Smooth muscle cell (in vitro differentiated cells): ENCODE results near the gene USP6NL. TPM values are rescaled to one million over a fixed set of nuclear protein-coding genes. Genes with fewer than 3 reads are reported as not detected.

Experiments used
- DNase-seq: peaks from one replicate; lab custom pipeline; 2025; ENCODE audit not compliant: unreplicated experiment; lab: John Stamatoyannopoulos, UW
- H2AFZ ChIP-seq: fragments of 200-600 bp; sonication (generic); 2 replicates; pipeline ENCODE4 v1.6.0; 2016; ENCODE audit warnings: antibody characterized with exemption, low read depth, mild to moderate bottlenecking
- H3F3A ChIP-seq: fragments of 200-600 bp; sonication (generic); 2 replicates; pipeline ENCODE4 v1.6.0; 2017; ENCODE audit warnings: antibody characterized with exemption, low read depth
- H3K27ac ChIP-seq: fragments of 200-600 bp; sonication (generic); 2 replicates; pipeline ENCODE4 v1.5.1; 2016; ENCODE audit warnings: low read depth, mild to moderate bottlenecking
- H3K27me3 ChIP-seq: fragments of 200-600 bp; sonication (generic); 2 replicates; pipeline ENCODE4 v1.6.1; 2016; ENCODE audit warnings: low read depth, mild to moderate bottlenecking
- H3K36me3 ChIP-seq: fragments of 200-600 bp; sonication (generic); 2 replicates; pipeline ENCODE4 v1.5.1; 2016; ENCODE audit warnings: low read depth
- H3K4me1 ChIP-seq: fragments of 200-600 bp; sonication (generic); 2 replicates; pipeline ENCODE4 v1.5.1; 2016; ENCODE audit warnings: low read depth
- H3K4me2 ChIP-seq: fragments of 200-600 bp; sonication (generic); 2 replicates; pipeline ENCODE4 v1.6.0; 2016; ENCODE audit warnings: mild to moderate bottlenecking
- H3K4me3 ChIP-seq: fragments of 200-600 bp; sonication (generic); 2 replicates; pipeline ENCODE4 v1.5.1; 2016; ENCODE audit warnings: mild to moderate bottlenecking
- H3K79me2 ChIP-seq: fragments of 200-600 bp; sonication (generic); 2 replicates; pipeline ENCODE4 v1.6.0; 2016; ENCODE audit warnings: low read depth, mild to moderate bottlenecking
- H3K9ac ChIP-seq: fragments of 200-600 bp; sonication (generic); 2 replicates; pipeline ENCODE4 v1.6.0; 2016; ENCODE audit warnings: low read depth
- H3K9me3 ChIP-seq: fragments of 200-600 bp; sonication (generic); replicated peaks from 2 replicates; pipeline ENCODE4 v1.5.1; 2016; ENCODE audit warnings: low read depth
- H4K20me1 ChIP-seq: fragments of 200-600 bp; sonication (generic); 2 replicates; pipeline ENCODE4 v1.6.0; 2016; ENCODE audit warnings: low read depth
- WGBS: methylation state at CpG from one replicate; pipeline ENCODE4 v1.1.7; 2016; ENCODE audit warnings: low lambda C conversion rate; 5-methylcytosine and 5-hydroxymethylcytosine counted together
- polyA plus RNA-seq: library from polyadenylated mRNA; unstranded; fragments of >200 nt; fragmentation: Nextera tagmentation; extraction: Ambion mirVana; gene quantifications from 2 replicates; pipeline ENCODE4 v1.2.1, GENCODE V29; 2016
- total RNA-seq: library from RNA; depleted of rRNA; stranded (reverse); fragments of >200 nt; gene quantifications from 2 replicates; pipeline ENCODE4 v1.2.3, GENCODE V29; 2014
- TF ChIP-seq, protein P1 (sequence below): fragments of 200-600 bp; sonication (generic); IDR thresholded peaks from 2 replicates; pipeline ENCODE4 v1.5.1; 2017; ENCODE audit warnings: borderline replicate concordance, mild to moderate bottlenecking, antibody characterized with exemption; ENCODE audit not compliant: insufficient read depth, poor library complexity, severe bottlenecking

The USP6NL gene
- total and polyA plus RNA-seq, 2 experiments from 2014 or later, result 12.0 to 32.8 TPM

DNA sequence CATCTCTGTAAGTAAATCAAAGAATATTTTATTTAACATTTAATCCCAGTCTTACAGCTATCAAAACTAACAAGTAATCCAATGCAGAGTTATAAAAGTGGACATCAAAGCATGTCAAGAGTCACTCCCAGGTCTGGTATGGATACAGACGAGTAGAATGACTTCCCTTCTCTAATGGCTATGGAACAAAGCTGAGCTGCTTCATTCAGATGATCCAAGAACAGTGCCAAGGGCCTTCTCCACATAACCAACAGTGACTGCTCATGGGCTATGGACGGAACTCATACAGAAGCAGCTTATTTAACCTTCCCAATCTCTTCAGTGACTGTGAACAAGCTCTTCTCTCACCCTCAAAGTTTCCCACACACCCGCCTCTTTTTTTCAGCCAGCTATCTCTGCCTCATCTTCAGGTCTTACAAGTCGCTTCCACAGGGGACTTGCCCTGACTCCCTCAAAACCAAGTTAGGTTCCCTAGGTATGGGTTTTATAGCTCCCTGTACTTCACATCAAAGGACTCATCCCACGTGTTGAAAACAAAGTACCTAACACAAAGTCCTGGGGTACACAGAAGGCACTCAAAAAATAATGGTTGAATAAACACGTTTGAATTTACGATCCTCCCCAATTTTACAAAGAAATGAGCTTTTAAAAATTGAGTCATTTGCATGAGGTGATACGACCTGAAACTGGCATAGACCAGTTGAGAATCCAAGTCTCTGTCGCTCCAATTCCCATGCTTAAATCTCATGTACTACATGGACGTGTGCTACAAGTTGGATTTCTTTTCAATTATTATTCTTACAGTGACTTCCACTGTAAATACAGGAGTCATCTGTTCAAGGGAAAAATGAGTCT is 3.1 kb downstream of the USP6NL start:
- Histone ChIP-seq H3K27ac (peak overlapping the region; percentile 68), H3K4me3 (no peak overlapping the region), H3K36me3 (no peaks in the 10 kb centered on the region), H3F3A (peaks cover 28% of the 10 kb centered on the region), H3K27me3 (no peaks in the 10 kb centered on the region), H2AFZ (no peak overlapping the region), H3K79me2 (peaks cover 71% of the 10 kb centered on the region), H3K4me1 (peaks cover 24% of the 10 kb centered on the region), H3K9me3 (no peaks in the 10 kb centered on the region), H4K20me1 (peaks cover 67% of the 10 kb centered on the region), H3K4me2 (peak overlapping the region; percentile 95), H3K9ac (no peak overlapping the region)
- DNase-seq, result no peak
- WGBS, result 86% methylated on average over 10 of the region's 10 CpGs
- TF ChIP-seq, protein P1, sequence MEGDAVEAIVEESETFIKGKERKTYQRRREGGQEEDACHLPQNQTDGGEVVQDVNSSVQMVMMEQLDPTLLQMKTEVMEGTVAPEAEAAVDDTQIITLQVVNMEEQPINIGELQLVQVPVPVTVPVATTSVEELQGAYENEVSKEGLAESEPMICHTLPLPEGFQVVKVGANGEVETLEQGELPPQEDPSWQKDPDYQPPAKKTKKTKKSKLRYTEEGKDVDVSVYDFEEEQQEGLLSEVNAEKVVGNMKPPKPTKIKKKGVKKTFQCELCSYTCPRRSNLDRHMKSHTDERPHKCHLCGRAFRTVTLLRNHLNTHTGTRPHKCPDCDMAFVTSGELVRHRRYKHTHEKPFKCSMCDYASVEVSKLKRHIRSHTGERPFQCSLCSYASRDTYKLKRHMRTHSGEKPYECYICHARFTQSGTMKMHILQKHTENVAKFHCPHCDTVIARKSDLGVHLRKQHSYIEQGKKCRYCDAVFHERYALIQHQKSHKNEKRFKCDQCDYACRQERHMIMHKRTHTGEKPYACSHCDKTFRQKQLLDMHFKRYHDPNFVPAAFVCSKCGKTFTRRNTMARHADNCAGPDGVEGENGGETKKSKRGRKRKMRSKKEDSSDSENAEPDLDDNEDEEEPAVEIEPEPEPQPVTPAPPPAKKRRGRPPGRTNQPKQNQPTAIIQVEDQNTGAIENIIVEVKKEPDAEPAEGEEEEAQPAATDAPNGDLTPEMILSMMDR, result no peak

DNA sequence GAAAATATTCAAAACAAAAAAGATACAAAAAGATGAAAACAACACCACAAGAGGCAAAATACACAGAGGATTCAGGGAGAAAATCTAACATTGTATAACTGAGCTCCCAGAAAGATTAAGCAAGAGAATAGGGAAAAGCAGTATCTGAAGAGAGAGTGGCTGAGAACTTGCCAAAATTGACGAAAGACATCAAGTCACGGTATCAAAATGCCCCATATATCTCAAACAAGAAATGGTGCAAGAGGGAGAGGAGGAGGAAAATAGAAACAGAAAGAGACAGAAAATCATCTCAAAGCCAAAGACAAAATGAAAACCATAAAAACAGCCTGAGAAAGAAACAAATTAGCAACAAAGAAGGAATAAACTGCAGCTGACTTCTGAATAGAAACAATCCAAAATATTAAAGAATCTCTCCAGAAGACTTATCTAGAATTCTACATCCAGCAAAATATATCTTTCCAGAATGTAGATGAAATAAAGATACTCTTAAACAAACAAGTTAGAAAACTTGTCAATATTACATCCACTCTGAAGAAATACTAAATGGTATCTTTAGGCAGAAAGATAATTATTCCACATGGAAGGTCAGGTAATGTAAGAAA is 5.5 kb downstream of the USP6NL start:
- TF ChIP-seq, protein P1, result no peak
- H3F3A ChIP-seq, result peaks cover 20% of the 10 kb centered on the region
- no peaks in the 10 kb centered on the region for H3K36me3 ChIP-seq
- H3K4me2 ChIP-seq, result no peak overlapping the region
- H3K4me3 ChIP-seq, result no peak overlapping the region
- peaks cover 36% of the 10 kb centered on the region for H3K4me1 ChIP-seq
- H4K20me1 ChIP-seq, result peaks cover 91% of the 10 kb centered on the region
- DNase-seq, result no peak
- no peak overlapping the region for H3K9ac ChIP-seq
- H3K9me3 ChIP-seq, result no peaks in the 10 kb centered on the region
- H3K27me3 ChIP-seq, result no peaks in the 10 kb centered on the region
- H2AFZ ChIP-seq, result no peak overlapping the region
- 93% methylated on average over 2 of the region's 2 CpGs for WGBS
- no peak overlapping the region for H3K27ac ChIP-seq
- H3K79me2 ChIP-seq, result peaks cover 96% of the 10 kb centered on the region

DNA sequence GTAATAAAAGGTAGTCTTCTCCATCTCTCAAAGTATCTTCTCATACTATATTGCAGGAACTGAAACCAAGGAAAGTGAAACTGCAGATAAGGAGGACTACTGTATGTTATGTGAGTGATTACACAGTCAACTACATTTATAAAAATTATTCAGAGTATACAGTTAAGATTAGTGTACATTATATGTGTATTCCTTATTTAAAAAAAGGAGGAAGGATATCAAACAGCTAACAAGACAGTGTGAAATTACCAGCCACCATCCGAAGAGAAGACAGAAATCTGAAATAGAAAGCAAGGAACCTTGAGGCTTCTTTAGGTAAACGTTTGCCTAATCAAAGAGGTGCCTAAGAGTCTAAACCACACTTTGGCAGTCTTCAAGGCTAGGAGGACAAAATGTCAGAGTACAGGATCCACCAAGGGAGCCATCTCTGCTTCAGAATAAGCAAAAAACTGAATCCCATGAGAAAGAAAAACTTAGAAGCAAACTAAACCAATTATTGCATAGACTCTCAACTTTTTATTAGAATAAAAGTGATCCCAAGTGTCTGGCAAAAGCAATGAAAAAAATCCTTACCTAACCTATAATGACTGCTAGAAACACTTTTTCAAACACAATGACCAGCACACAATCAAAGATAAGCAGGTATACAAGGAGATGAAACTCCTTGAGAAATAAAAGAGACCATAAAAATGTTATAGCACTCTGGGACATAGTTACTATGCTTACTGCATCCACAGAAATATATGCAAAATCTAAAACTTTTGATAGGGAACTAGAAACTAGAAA is 6.4 kb downstream of the USP6NL start:
- peaks cover 100% of the 10 kb centered on the region for H3K79me2 ChIP-seq
- H3K4me2 ChIP-seq, result peak overlapping the region; percentile 43

More for the DNA sequence above, 6.4 kb downstream of the USP6NL start:
- H3F3A ChIP-seq, result peaks cover 15% of the 10 kb centered on the region
- no peaks in the 10 kb centered on the region for H3K36me3 ChIP-seq
- H3K27ac ChIP-seq, result peak overlapping the region; percentile 4
- H4K20me1 ChIP-seq, result peaks cover 97% of the 10 kb centered on the region
- H2AFZ ChIP-seq, result no peak overlapping the region
- H3K27me3 ChIP-seq, result no peaks in the 10 kb centered on the region
- no peak overlapping the region for H3K9ac ChIP-seq
- peaks cover 32% of the 10 kb centered on the region for H3K4me1 ChIP-seq
- TF ChIP-seq, protein P1, result no peak
- DNase-seq, result no peak
- H3K4me3 ChIP-seq, result no peak overlapping the region
- H3K9me3 ChIP-seq, result no peaks in the 10 kb centered on the region
- WGBS, result 71% methylated on average over 2 of the region's 2 CpGs
